ENCODE results near the gene PRDX3. TPM values are rescaled to one million over a fixed set of nuclear protein-coding genes. Genes with fewer than 3 reads are reported as not detected.

The PRDX3 gene
- total RNA-seq, 2 experiments from 2014 or later = 7.1 to 7.5 TPM

GRCh38 chr10:119136084-119136483 lies 42.5 kb downstream of the PRDX3 start:
- Mint-ChIP-seq H3K9me3 (no peaks in the 10 kb centered on the region), H3K4me3 (no peak overlapping the region), H3K27ac (peak overlapping the region; percentile 42), H3K27me3 (no peaks in the 10 kb centered on the region), H3K4me1 (ENCODE audit: low read depth) (peaks cover 31% of the 10 kb centered on the region), H3K36me3 (ENCODE audit: low read depth) (peaks cover 46% of the 10 kb centered on the region)
- POLR2A ChIA-PET = interaction anchor here (0.6 kb wide), 1 partner anchor 551 kb away, joined by 3 read pairs; no protein-coding TSS in a partner anchor
- intact Hi-C loops (cut with DNase I, micrococcal nuclease) = no loop called here
- DNase-seq (no peak), ATAC-seq (ENCODE audit: poor library complexity) (no peak)
- no peaks in the 10 kb centered on the region for H3K27me3 ChIP-seq (ENCODE audit: control insufficient read depth in 1 of 2, insufficient read depth in 2 of 2, low read length in 2 of 2)
- peaks cover 29% of the 10 kb centered on the region for H3K4me1 ChIP-seq (ENCODE audit: insufficient read depth, low read length)
- H3K27ac ChIP-seq (ENCODE audit: low read depth in 1 of 2, low read length in 2 of 2) = no peak overlapping the region
- peaks cover 21% of the 10 kb centered on the region for H3K36me3 ChIP-seq (ENCODE audit: insufficient read depth, low read length)
- CTCF ChIA-PET = no interaction called here
- TF ChIP-seq CTCF (IDR thresholded peaks at IDR 0.05) = no peak
- H3K9me3 ChIP-seq (ENCODE audit: control insufficient read depth in 1 of 2, insufficient read depth in 1 of 2, low read length in 2 of 2) = no peaks in the 10 kb centered on the region
- H3K4me3 ChIP-seq (ENCODE audit: low read length) = no peak overlapping the region

DNA sequence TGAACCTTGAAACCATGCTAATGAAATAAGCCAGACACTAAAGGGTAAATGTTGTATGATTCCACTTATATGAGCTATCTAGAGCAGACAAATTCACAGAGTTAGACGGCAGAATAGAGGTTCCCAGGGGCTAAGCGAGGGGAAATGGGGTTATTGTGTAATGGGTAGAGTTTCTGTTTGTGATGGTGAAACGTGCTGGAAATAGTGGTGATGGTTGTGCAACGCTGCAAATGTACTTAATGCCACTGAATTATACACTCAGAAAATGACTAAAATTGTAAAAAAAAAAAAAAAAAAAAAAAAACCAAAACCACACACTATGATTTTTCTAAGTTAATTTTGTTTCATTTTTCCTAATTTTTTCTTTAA lies 43.1 kb downstream of the PRDX3 start:
- no peaks in the 10 kb centered on the region for H3K9me3 ChIP-seq (ENCODE audit: control insufficient read depth in 1 of 2, insufficient read depth in 1 of 2, low read length in 2 of 2)
- H3K4me3 ChIP-seq (ENCODE audit: low read length) = no peak overlapping the region
- no peaks in the 10 kb centered on the region for H3K9me3 Mint-ChIP-seq
- H3K4me1 Mint-ChIP-seq (ENCODE audit: low read depth) = peaks cover 37% of the 10 kb centered on the region
- no peaks in the 10 kb centered on the region for H3K27me3 ChIP-seq (ENCODE audit: control insufficient read depth in 1 of 2, insufficient read depth in 2 of 2, low read length in 2 of 2)
- ChIA-PET CTCF (no interaction called here), POLR2A (interaction anchor here (0.6 kb wide), 1 partner anchor 552 kb away, joined by 3 read pairs; no protein-coding TSS in a partner anchor)
- peaks cover 44% of the 10 kb centered on the region for H3K36me3 Mint-ChIP-seq (ENCODE audit: low read depth)
- intact Hi-C loops (cut with DNase I, micrococcal nuclease) = no loop called here
- peaks cover 21% of the 10 kb centered on the region for H3K36me3 ChIP-seq (ENCODE audit: insufficient read depth, low read length)
- peaks cover 35% of the 10 kb centered on the region for H3K4me1 ChIP-seq (ENCODE audit: insufficient read depth, low read length)
- peak in 3 of 14 experiments; percentile 15 to 54 (median 53) for DNase-seq
- TF ChIP-seq CTCF (IDR thresholded peaks at IDR 0.05) = no peak
- H3K27ac Mint-ChIP-seq = peak overlapping the region; percentile 45
- no peaks in the 10 kb centered on the region for H3K27me3 Mint-ChIP-seq
- H3K4me3 Mint-ChIP-seq = no peak overlapping the region
- no peak overlapping the region for H3K27ac ChIP-seq (ENCODE audit: low read depth in 1 of 2, low read length in 2 of 2)
- ATAC-seq (ENCODE audit: poor library complexity) = no peak

DNA sequence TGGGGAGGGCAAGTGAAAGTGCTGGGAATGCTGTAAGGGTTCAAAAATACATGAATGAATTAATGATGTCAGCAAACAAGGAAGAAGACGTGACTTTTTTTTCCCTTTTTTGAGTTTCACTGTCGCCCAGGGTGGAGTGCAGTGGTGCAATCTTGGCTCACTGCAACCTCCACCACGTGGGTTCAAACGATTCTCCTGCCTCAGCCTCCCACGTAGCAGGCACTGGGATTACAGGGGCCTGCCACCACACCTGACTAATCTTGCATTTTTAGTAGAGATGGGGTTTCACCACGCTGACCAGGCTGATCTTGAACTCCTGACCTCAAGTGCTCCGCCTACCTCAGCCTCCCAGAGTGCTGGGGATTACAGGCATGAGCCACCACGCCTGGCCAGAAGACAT lies 44.7 kb downstream of the PRDX3 start:
- Histone ChIP-seq H3K9me3 (ENCODE audit: control insufficient read depth in 1 of 2, insufficient read depth in 1 of 2, low read length in 2 of 2) (no peaks in the 10 kb centered on the region), H3K36me3 (ENCODE audit: insufficient read depth, low read length) (peaks cover 35% of the 10 kb centered on the region), H3K4me3 (ENCODE audit: low read length) (no peak overlapping the region), H3K27ac (ENCODE audit: low read depth in 1 of 2, low read length in 2 of 2) (no peak overlapping the region), H3K27me3 (ENCODE audit: control insufficient read depth in 1 of 2, insufficient read depth in 2 of 2, low read length in 2 of 2) (no peaks in the 10 kb centered on the region), H3K4me1 (ENCODE audit: insufficient read depth, low read length) (peaks cover 39% of the 10 kb centered on the region)
- POLR2A ChIA-PET = no interaction called here
- DNase-seq (peak in 2 of 14 experiments; percentile 25 to 34), ATAC-seq (ENCODE audit: poor library complexity) (no peak)
- no peaks in the 10 kb centered on the region for H3K9me3 Mint-ChIP-seq
- H3K4me1 Mint-ChIP-seq (ENCODE audit: low read depth) = peaks cover 39% of the 10 kb centered on the region
- H3K27ac Mint-ChIP-seq = peak overlapping the region; percentile 10
- no peak for TF ChIP-seq CTCF (IDR thresholded peaks at IDR 0.05)
- H3K27me3 Mint-ChIP-seq = no peaks in the 10 kb centered on the region
- CTCF ChIA-PET = no interaction called here
- H3K36me3 Mint-ChIP-seq (ENCODE audit: low read depth) = peaks cover 46% of the 10 kb centered on the region
- intact Hi-C loops (cut with DNase I, micrococcal nuclease) = loop anchor here in 1 of 2 experiments (5.0 kb wide), 1 partner anchor 42 kb away; no protein-coding TSS in a partner anchor
- no peak overlapping the region for H3K4me3 Mint-ChIP-seq

Measured in CD4-positive, alpha-beta T cell (primary cell).